Measurements from ENCODE around the gene PRSS3.
"Not testable (repeated sequence)": the region's sequence is repeated elsewhere in the genome, so short reads cannot be mapped to it uniquely, and the experiment has no call there.

The PRSS3 gene

GRCh38 chr9:33795281-33795680 lies at the start of gene PRSS3:
PRSS3 (plus strand) TSS chr9:33795561; CDS start chr9:33795574, 13 bp downstream.
- no peak for DNase-seq (ENCODE audit: low read depth)

- DNase-seq (ENCODE audit: low read depth) = no peak
Observed at GRCh38 chr9:33748633-33749304, 46.6 kb upstream of the PRSS3 start.

- not testable (repeated sequence) for DNase-seq (ENCODE audit: low read depth)
Observed at GRCh38 chr9:33749305-33749654, 46.1 kb upstream of the PRSS3 start.

GRCh38 chr9:33750307-33750838 lies 45.0 kb upstream of the PRSS3 start:
- DNase-seq (ENCODE audit: low read depth) = no peak

GRCh38 chr9:33750839-33751339 lies 44.5 kb upstream of the PRSS3 start:
- no peak for DNase-seq (ENCODE audit: low read depth)

GRCh38 chr9:33751536-33752129 lies 43.7 kb upstream of the PRSS3 start:
- DNase-seq (ENCODE audit: low read depth) = no peak

- no peak for DNase-seq (ENCODE audit: low read depth)
Observed at GRCh38 chr9:33752130-33752637, 43.2 kb upstream of the PRSS3 start.

- DNase-seq (ENCODE audit: low read depth) = not testable (repeated sequence)
Observed at GRCh38 chr9:33752789-33753188, 42.6 kb upstream of the PRSS3 start.

GRCh38 chr9:33759648-33760047 lies 35.7 kb upstream of the PRSS3 start:
- DNase-seq (ENCODE audit: low read depth) = not testable (repeated sequence)

- no peak for DNase-seq (ENCODE audit: low read depth)
Observed at GRCh38 chr9:33762343-33762742, 33.0 kb upstream of the PRSS3 start.

- not testable (repeated sequence) for DNase-seq (ENCODE audit: low read depth)
Observed at GRCh38 chr9:33763709-33764108, 31.7 kb upstream of the PRSS3 start.

GRCh38 chr9:33765411-33765810 lies 29.9 kb upstream of the PRSS3 start:
- no peak for DNase-seq (ENCODE audit: low read depth)

GRCh38 chr9:33770156-33770880 lies 25.0 kb upstream of the PRSS3 start:
- not testable (repeated sequence) for DNase-seq (ENCODE audit: low read depth)

GRCh38 chr9:33773135-33773534 lies 22.2 kb upstream of the PRSS3 start:
- DNase-seq (ENCODE audit: low read depth) = not testable (repeated sequence)

- not testable (repeated sequence) for DNase-seq (ENCODE audit: low read depth)
Observed at GRCh38 chr9:33774074-33774659, 21.2 kb upstream of the PRSS3 start.

- no peak for DNase-seq (ENCODE audit: low read depth)
Observed at GRCh38 chr9:33776578-33776977, 18.8 kb upstream of the PRSS3 start.

GRCh38 chr9:33778700-33779351 lies 16.5 kb upstream of the PRSS3 start:
- DNase-seq (ENCODE audit: low read depth) = peak; percentile 35

GRCh38 chr9:33780276-33780675 lies 15.1 kb upstream of the PRSS3 start:
- no peak for DNase-seq (ENCODE audit: low read depth)

GRCh38 chr9:33781736-33782135 lies 13.6 kb upstream of the PRSS3 start:
- no peak for DNase-seq (ENCODE audit: low read depth)

- no peak for DNase-seq (ENCODE audit: low read depth)
Observed at GRCh38 chr9:33782395-33783152, 12.8 kb upstream of the PRSS3 start.

- DNase-seq (ENCODE audit: low read depth) = no peak
Observed at GRCh38 chr9:33785914-33786313, 9.4 kb upstream of the PRSS3 start.
